WTC11 (cell line): Measurements from ENCODE around the gene CYTH3.

Experiments used
- FOXJ3 ChIP-seq: sonication (generic); formaldehyde crosslinking; IDR thresholded peaks from 2 replicates; pipeline ENCODE4 v1.9.0; 2021; ENCODE audit warnings: missing genetic modification reagents, mild to moderate bottlenecking, borderline replicate concordance
- MYBL2 ChIP-seq: sonication (generic); formaldehyde crosslinking; IDR thresholded peaks from 2 replicates; pipeline ENCODE4 v1.8.1; 2023; ENCODE audit warnings: mild to moderate bottlenecking, moderate library complexity, missing genetic modification reagents
- NR3C1 ChIP-seq: sonication (generic); formaldehyde crosslinking; conservative IDR thresholded peaks from 2 replicates; pipeline ENCODE4 v1.8.1; 2023; ENCODE audit warnings: low read depth, mild to moderate bottlenecking, missing genetic modification reagents
- TEAD4 ChIP-seq: sonication (generic); formaldehyde crosslinking; IDR thresholded peaks from 2 replicates; pipeline ENCODE4 v1.8.0; 2022; ENCODE audit warnings: mild to moderate bottlenecking, missing genetic modification reagents
- TF ChIP-seq, protein P1 (sequence below): sonication (generic); formaldehyde crosslinking; IDR thresholded peaks from 2 replicates; pipeline ENCODE4 v1.8.1; 2023; ENCODE audit warnings: mild to moderate bottlenecking, missing genetic modification reagents, moderate library complexity
- TF ChIP-seq, protein P2 (sequence below): fragments of 200-600 bp; IDR thresholded peaks from 2 replicates; pipeline ENCODE4 v1.8.0; 2022; ENCODE audit warnings: antibody characterized with exemption
- TF ChIP-seq, protein P3 (sequence below): sonication (generic); formaldehyde crosslinking; IDR thresholded peaks from 2 replicates; pipeline ENCODE4 v1.8.1; 2023; ENCODE audit warnings: mild to moderate bottlenecking, missing genetic modification reagents, moderate library complexity

DNA sequence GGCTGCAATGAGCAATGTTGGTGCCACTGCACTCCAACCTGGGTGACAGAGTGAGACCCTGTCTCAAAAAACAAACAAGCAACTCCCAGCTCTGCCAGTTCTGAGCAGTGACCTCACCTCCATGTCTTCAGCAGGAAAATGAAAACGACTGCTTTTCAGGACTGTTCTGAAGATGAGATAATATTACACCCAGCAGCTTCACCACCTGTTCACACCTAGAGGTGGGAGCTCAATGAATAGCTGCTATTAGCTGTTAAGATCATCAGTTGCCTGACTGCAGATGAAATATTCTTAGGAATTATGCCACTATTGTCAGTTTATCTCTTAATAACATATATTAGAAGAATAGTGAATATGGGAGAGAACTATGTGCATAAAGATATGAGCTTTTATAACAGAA lies 48.4 kb upstream of the CYTH3 start:
- no peak for TF ChIP-seq MYBL2
- TF ChIP-seq, protein P1, sequence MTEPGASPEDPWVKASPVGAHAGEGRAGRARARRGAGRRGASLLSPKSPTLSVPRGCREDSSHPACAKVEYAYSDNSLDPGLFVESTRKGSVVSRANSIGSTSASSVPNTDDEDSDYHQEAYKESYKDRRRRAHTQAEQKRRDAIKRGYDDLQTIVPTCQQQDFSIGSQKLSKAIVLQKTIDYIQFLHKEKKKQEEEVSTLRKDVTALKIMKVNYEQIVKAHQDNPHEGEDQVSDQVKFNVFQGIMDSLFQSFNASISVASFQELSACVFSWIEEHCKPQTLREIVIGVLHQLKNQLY (CRISPR knock-in tag): no peak
- TF ChIP-seq TEAD4: no peak
- no peak for TF ChIP-seq NR3C1
- TF ChIP-seq FOXJ3 (CRISPR knock-in tag): no peak
- TF ChIP-seq, protein P2, sequence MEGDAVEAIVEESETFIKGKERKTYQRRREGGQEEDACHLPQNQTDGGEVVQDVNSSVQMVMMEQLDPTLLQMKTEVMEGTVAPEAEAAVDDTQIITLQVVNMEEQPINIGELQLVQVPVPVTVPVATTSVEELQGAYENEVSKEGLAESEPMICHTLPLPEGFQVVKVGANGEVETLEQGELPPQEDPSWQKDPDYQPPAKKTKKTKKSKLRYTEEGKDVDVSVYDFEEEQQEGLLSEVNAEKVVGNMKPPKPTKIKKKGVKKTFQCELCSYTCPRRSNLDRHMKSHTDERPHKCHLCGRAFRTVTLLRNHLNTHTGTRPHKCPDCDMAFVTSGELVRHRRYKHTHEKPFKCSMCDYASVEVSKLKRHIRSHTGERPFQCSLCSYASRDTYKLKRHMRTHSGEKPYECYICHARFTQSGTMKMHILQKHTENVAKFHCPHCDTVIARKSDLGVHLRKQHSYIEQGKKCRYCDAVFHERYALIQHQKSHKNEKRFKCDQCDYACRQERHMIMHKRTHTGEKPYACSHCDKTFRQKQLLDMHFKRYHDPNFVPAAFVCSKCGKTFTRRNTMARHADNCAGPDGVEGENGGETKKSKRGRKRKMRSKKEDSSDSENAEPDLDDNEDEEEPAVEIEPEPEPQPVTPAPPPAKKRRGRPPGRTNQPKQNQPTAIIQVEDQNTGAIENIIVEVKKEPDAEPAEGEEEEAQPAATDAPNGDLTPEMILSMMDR: no peak
- TF ChIP-seq, protein P3, sequence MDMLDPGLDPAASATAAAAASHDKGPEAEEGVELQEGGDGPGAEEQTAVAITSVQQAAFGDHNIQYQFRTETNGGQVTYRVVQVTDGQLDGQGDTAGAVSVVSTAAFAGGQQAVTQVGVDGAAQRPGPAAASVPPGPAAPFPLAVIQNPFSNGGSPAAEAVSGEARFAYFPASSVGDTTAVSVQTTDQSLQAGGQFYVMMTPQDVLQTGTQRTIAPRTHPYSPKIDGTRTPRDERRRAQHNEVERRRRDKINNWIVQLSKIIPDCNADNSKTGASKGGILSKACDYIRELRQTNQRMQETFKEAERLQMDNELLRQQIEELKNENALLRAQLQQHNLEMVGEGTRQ (CRISPR knock-in tag): no peak
